ENCODE results near the gene GALP.

- no peak for TF ChIP-seq ZNF565 (CRISPR knock-in tag; conservative IDR thresholded peaks at IDR 0.05; ENCODE audit: low read depth)
- TF ChIP-seq TOX (CRISPR knock-in tag; IDR thresholded peaks at IDR 0.05; ENCODE audit: borderline replicate concordance) = no peak
- TF ChIP-seq CSDC2 (CRISPR knock-in tag; IDR thresholded peaks at IDR 0.05) = no peak
- no peak for TF ChIP-seq SNAI2 (CRISPR knock-in tag; IDR thresholded peaks at IDR 0.05)
- TF ChIP-seq ZFP3 (CRISPR knock-in tag; IDR thresholded peaks at IDR 0.05) = no peak
- no peak for TF ChIP-seq CREB5 (CRISPR knock-in tag; IDR thresholded peaks at IDR 0.05; ENCODE audit: low read depth)
- TF ChIP-seq RARB (CRISPR knock-in tag; IDR thresholded peaks at IDR 0.05) = no peak
- TF ChIP-seq PATZ1 (CRISPR knock-in tag; IDR thresholded peaks at IDR 0.05; ENCODE audit: borderline replicate concordance) = no peak
- TF ChIP-seq TSHZ2 (CRISPR knock-in tag; IDR thresholded peaks at IDR 0.05) = no peak
- TF ChIP-seq GLIS3 (CRISPR knock-in tag; IDR thresholded peaks at IDR 0.05) = no peak
- TF ChIP-seq ARNTL (CRISPR knock-in tag; IDR thresholded peaks at IDR 0.05; ENCODE audit: borderline replicate concordance, low read depth) = no peak
- no peak for TF ChIP-seq ZNF70 (CRISPR knock-in tag; IDR thresholded peaks at IDR 0.05)
- no peak for TF ChIP-seq POU6F1 (CRISPR knock-in tag; IDR thresholded peaks at IDR 0.05; ENCODE audit: borderline replicate concordance, low read depth)
These were observed 17.5 kb upstream of the GALP start for GRCh38 chr19:56158170-56158757.
